ENCODE measurements around the gene NPEPPS. TPM values are rescaled to one million over a fixed set of nuclear protein-coding genes. Genes with fewer than 3 reads are reported as not detected.

Gene NPEPPS
- total and polyA plus RNA-seq, 2 donors (not counting 3 experiments of a cell fraction or from before 2014, with no cell fraction given), result 69.2 to 102 TPM

DNA sequence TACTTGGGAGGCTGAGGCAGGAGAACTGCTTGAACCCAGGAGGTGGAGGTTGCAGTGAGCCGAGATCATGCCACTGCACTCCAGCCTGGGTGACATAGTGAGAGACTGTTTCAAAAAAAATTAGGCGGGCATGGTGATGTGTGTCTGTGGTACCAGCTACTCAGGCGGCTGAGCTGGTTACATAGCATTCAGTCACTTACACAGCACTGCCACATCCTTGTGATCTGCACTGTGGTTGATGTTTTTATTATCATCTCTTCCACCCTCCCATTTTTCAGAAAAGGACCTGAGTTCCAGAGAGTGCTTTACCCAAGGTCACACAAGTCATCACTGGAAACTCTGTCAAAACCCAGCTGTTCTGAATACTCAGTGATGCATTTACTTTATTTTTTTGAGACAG, 104.0 kb downstream of the NPEPPS start:
- H3K27ac ChIP-seq (ENCODE audit: insufficient read depth, low read depth, low read length), result no peak overlapping the region
- no peak overlapping the region for H3K9ac ChIP-seq (replicated peaks; ENCODE audit: extremely low read depth, insufficient read depth, low read length)
- H3K4me3 ChIP-seq (replicated peaks in 1 of 3; ENCODE audit: insufficient read depth in 1 of 3, low read depth in 1 of 3, low read length in 3 of 3), result no peak overlapping the region
- no peak overlapping the region for H3K4me2 ChIP-seq (ENCODE audit: insufficient read depth, low read length)
- dilution Hi-C loops (cut with MboI; ENCODE audit: extremely low pct_ligation_motif_present, low sequenced_read_pairs) (no loop called here), intact Hi-C loops (cut with micrococcal nuclease) (no loop called here)
- ChIA-PET CTCF (no interaction called here), POLR2A (no interaction called here)
- TF ChIP-seq MAX (IDR thresholded peaks at IDR 0.05; ENCODE audit: insufficient read depth, insufficient read length) (no peak), GATA2 (IDR thresholded peaks at IDR 0.05; ENCODE audit: insufficient read depth, insufficient read length, low read depth, low read length) (no peak), FOS (IDR thresholded peaks at IDR 0.05; ENCODE audit: borderline replicate concordance, insufficient read depth, low read length) (no peak), POLR2A (IDR thresholded peaks at IDR 0.05; ENCODE audit: low read depth, low read length) (no peak), JUN (IDR thresholded peaks at IDR 0.05; ENCODE audit: borderline replicate concordance, insufficient read depth, insufficient read length, low read depth) (no peak), EZH2 (IDR thresholded peaks at IDR 0.05; ENCODE audit: borderline replicate concordance, low read depth, low read length, severe bottlenecking) (no peak), POLR2AphosphoS5 (IDR thresholded peaks at IDR 0.05; ENCODE audit: insufficient read depth, low read depth, low read length) (no peak), MYC (IDR thresholded peaks at IDR 0.05; ENCODE audit: low read depth, low read length) (no peak)
- TF ChIP-seq, protein P1, sequence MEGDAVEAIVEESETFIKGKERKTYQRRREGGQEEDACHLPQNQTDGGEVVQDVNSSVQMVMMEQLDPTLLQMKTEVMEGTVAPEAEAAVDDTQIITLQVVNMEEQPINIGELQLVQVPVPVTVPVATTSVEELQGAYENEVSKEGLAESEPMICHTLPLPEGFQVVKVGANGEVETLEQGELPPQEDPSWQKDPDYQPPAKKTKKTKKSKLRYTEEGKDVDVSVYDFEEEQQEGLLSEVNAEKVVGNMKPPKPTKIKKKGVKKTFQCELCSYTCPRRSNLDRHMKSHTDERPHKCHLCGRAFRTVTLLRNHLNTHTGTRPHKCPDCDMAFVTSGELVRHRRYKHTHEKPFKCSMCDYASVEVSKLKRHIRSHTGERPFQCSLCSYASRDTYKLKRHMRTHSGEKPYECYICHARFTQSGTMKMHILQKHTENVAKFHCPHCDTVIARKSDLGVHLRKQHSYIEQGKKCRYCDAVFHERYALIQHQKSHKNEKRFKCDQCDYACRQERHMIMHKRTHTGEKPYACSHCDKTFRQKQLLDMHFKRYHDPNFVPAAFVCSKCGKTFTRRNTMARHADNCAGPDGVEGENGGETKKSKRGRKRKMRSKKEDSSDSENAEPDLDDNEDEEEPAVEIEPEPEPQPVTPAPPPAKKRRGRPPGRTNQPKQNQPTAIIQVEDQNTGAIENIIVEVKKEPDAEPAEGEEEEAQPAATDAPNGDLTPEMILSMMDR (IDR thresholded peaks at IDR 0.05; ENCODE audit: extremely low read depth in 1 of 2, insufficient read depth in 1 of 2, low read depth in 1 of 2, low read length in 2 of 2), result no peak
- H3K9me1 ChIP-seq (replicated peaks; ENCODE audit: control insufficient read depth, extremely low read depth, insufficient read depth, low read length), result no peaks in the 10 kb centered on the region
- BruUV-seq (replicated peaks), result no TSS peak
- H3K79me2 ChIP-seq (ENCODE audit: control insufficient read depth, insufficient read depth, low read length), result no peaks in the 10 kb centered on the region
- H4K20me1 ChIP-seq (replicated peaks; ENCODE audit: control insufficient read depth, extremely low read depth, insufficient read depth, low read length), result no peaks in the 10 kb centered on the region
- no peaks in the 10 kb centered on the region for H3K9me3 ChIP-seq (replicated peaks; ENCODE audit: control insufficient read depth, insufficient read depth, low read length)
- H2AFZ ChIP-seq (ENCODE audit: low read depth, low read length), result no peak overlapping the region
- no peaks in the 10 kb centered on the region for H3K27me3 ChIP-seq (ENCODE audit: control insufficient read depth in 2 of 2, insufficient read depth in 2 of 2, low read length in 2 of 2)
- FAIRE-seq, result peak; percentile 18
- peaks cover 9% of the 10 kb centered on the region for H3K4me1 ChIP-seq (ENCODE audit: control insufficient read depth, extremely low read depth, insufficient read depth, low read length)
- no peaks in the 10 kb centered on the region for H3K36me3 ChIP-seq (ENCODE audit: control insufficient read depth in 2 of 2, extremely low read depth in 1 of 2, insufficient read depth in 2 of 2, low read length in 2 of 2)
- no peak for DNase-seq (ENCODE audit: low read depth, low spot score)

Data from endothelial cell of umbilical vein (primary cell).